NCI-H748 treated with DMSO at 0.1 percent for 48 hours (cell line): ENCODE data around the gene SMAD1.

Experiments
- DNase-seq: peaks from one replicate; lab custom pipeline; 2025; lab: John Stamatoyannopoulos, UW

SMAD1 gene

GRCh38 chr4:145481164-145481941 is at the start of gene SMAD1:
Gene SMAD1, plus strand, starts transcription at chr4:145481853. Its CDS starts 32,761 bp downstream, at chr4:145514614.
- DNase-seq, result peak; percentile 42

DNA sequence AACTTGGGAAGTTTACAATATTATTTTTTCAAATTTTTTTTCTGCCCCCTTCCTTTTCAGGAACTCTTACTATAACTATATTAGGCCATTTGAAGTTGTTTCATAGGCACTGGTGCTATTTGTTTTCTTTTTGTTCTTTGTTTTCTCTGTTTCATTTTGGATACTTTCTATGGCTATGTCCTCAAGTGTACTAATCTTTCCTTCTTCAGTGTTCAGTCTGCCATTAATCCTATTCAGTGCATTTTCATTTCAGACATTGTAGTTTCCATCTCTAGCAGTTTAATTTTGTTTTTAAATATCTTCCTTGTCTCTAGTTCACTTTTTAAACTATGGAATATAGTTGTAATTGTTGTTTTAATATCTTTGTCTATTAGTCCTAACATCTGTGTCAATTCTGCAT is 48.0 kb upstream of the SMAD1 start:
- DNase-seq, result no peak

DNA sequence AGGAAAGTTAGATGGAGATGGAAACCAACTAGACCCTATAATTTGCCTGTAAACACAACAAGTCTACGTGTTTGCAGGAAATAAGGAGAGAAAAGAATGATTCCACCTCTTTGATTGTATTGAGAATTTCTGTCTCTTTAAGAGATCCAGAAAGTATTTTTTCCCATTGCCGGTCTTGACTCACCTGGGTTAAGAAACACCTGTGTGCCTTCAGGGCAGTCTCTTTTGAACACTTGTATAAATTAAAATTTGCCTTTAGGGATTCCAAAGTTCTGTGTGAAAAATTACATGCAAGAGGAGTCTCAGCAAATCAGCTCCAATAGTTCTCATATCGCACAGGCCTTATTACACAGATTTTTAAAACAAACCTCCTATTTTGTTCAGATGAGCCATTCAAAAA is 46.0 kb upstream of the SMAD1 start:
- DNase-seq, result no peak

DNA sequence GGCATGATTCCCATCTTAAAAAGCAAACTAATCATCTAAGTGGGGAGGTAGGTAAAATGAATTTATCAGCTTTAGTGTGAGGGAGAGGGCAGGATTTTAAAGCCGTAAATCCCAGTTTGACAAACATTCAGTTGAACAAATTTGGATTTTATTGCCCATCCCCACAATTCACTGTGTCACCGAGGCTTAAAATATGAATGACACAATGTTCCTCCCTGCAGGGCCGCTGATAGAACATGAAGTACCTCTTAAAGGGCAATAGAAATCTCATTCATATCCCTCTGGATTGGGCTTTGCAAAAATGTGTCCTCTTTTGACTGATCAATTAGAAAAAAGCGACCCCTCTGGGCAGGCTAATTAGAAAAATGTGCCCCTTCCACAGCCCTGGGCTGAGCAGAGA is 45.5 kb upstream of the SMAD1 start:
- no peak for DNase-seq

- DNase-seq, result no peak
Observed at GRCh38 chr4:145436796-145437195, 44.9 kb upstream of the SMAD1 start.

GRCh38 chr4:145437466-145437865 is 44.2 kb upstream of the SMAD1 start:
- no peak for DNase-seq

- DNase-seq, result no peak
Observed at GRCh38 chr4:145438298-145438697, 43.4 kb upstream of the SMAD1 start.

- DNase-seq, result no peak
Observed at GRCh38 chr4:145440292-145441007, 41.2 kb upstream of the SMAD1 start.

DNA sequence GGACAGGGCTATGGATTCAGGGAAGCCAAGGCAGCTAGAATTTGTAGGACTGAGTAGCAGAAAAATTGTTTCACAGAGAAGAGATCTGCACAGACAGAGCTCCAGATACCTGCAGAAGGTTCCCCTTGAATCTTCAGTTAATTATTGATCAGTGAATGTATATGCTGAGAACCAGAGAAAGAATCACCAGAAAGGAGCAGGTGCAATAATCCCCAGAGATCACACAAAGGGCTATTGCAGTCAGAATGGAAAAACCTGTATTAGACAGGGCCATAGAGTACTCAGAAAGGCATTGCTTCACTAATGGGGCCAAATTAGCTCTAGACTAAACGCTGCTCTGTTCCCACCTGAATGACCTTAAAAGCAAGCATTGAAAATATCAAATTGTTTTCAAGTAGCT is 35.5 kb upstream of the SMAD1 start:
- DNase-seq, result no peak

DNA sequence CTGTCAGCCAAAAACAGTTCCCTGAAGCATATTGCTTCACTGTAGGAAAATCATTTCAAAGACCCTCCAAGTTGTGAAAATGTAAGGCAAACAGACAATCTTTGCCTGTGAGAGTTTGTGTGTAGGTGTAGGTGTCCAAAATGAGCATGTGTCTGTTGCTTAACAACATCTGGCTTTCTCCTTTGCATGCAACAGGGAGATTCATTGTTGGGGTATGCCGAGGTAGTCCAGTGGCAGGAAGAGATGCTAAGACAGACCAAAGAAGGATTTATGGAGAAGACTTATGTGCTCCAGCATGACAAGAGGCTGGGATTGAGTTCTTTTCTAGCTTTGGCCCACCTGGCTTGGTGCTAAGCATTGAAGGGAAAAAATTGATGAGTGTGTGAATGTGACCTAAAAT is 29.8 kb upstream of the SMAD1 start:
- DNase-seq, result no peak

DNA sequence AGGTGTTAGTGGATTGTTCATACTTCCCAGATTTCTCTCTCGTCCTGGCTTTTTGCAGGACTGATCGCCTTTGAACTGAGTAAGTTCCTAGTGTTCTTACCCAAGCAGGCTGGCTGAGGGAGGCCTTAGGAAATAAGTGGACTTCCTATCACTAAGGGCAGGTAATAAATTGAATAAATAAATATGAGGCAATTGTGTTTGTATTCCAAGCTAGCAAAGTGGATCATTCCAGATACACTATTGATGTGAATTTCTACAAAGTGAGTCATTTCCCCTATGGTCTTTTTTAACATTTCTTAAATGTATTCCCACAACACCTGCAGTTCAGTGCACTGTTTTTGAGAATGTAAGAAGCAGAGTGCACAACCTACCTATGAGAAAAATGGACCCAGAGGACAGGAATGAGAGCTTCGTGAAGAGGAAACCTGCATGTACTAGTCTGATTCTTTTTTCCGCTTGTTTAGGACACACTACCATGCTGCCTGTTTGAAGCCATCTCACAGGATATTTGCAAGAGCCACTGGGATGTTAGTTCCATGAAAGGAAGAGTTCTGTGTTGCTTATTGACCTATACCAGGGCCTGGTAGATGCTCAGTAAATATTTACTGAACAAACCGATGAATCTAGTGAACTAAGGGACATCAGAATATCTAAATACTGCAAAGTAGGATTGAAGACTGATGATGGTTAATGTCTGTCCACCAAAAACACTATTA is 29.0 kb upstream of the SMAD1 start:
- no peak for DNase-seq

- DNase-seq, result no peak
Observed at GRCh38 chr4:145453163-145453520, 28.5 kb upstream of the SMAD1 start.

DNA sequence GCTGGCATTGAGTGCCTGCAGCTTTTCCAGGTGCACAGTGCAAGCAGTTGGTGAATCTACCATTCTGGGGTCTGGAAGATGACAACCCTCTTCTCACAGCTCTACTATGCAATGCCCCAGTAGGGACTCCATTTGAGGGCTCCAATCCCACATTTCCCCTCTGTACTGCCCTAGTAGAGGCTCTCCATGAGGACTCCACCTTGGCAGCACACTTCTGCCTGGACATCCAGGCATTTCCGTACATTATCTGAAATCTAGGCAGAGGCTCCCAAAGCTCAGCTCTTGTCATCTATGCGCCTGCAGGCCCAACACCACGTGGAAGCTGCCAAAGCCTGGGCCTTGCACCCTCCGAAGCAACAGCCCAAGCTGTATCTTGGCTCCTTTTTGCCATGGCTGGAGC is 8.4 kb upstream of the SMAD1 start:
- no peak for DNase-seq

GRCh38 chr4:145480257-145480656 is 1.4 kb upstream of the SMAD1 start:
- DNase-seq, result no peak

DNA sequence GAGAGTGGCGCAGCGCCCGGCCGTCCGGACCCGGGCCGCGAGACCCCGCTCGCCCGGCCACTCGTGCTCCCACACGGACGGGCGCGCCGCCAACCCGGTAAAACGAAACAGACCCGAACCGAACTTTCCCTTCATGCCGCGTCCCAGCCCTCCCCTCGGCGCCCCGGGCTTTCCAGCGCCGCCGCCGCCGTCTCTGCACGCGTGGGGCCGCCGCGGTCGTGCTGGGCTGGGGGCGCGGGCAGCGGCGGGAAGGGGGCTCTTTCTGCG is 222 bp downstream of the SMAD1 start:
- DNase-seq, result no peak

- DNase-seq, result peak; percentile 37
Observed at GRCh38 chr4:145482209-145483037, 770 bp downstream of the SMAD1 start.

GRCh38 chr4:145483514-145483913 is 1.9 kb downstream of the SMAD1 start:
- peak; percentile 47 for DNase-seq

GRCh38 chr4:145484225-145484846 is 2.7 kb downstream of the SMAD1 start:
- peak; percentile 5 for DNase-seq

- DNase-seq, result no peak
Observed at GRCh38 chr4:145485120-145485519, 3.5 kb downstream of the SMAD1 start.

DNA sequence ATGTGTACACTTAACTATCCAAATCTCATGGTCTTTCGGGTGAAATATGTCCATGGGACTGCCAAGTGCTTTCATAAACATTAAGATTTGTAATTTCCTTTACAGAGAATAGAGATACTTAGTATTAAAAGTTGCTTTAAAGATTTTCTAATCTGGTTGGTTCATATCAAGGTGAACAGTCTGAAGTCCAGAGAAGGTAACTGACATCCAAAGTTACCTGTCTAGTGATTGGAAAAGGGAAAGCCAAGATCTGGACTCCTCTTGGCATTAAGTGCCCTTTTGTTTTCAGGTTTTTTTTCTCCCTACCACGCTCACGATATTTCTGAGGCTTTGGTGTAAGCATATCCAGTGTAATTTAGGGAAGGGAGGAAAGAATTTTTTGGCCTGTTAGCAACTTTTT is 5.0 kb downstream of the SMAD1 start:
- no peak for DNase-seq

GRCh38 chr4:145487631-145488030 is 6.0 kb downstream of the SMAD1 start:
- DNase-seq, result no peak

DNA sequence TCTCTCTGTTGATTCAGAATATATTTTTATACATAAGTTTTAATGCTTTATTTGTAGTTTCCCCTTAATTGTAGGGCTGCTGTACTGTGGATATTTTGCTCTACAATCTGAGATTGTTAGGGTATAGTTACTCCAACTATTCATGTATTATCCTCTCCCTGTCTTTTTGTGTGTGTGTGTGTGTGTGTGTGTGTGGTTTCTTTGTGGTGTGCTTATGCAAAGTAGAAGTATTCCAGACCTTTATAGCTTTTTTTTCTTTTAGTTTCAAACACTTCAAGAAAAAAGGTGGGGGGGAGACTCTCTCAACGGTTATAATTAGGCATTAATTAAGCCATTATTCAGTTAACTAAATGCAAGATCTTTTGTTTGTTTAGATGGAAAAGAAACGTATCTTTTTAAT is 6.7 kb downstream of the SMAD1 start:
- DNase-seq, result no peak
